Upper lobe of right lung (tissue), 1 donor: ENCODE data around the gene DELE1. TPM values are rescaled to one million over a fixed set of nuclear protein-coding genes. Genes with fewer than 3 reads are reported as not detected.

Experiments
- ATAC-seq: fragments of 200-7000 bp; cut with Tn5 transposase; one replicate; pipeline ENCODE4 v1.9.1; 2020; ENCODE audit warnings: mild to moderate bottlenecking, moderate library complexity
- DNase-seq: peaks from one replicate; pipeline ENCODE4 v3.0.0-alpha.2; 2020
- H3K27ac ChIP-seq: fragments of 200-600 bp; one replicate; pipeline ENCODE4 v1.8.0; 2022
- H3K27me3 ChIP-seq: fragments of 200-600 bp; one replicate; pipeline ENCODE4 v1.8.0; 2022; ENCODE audit warnings: mild to moderate bottlenecking
- H3K36me3 ChIP-seq: fragments of 200-600 bp; one replicate; pipeline ENCODE4 v1.8.0; 2022
- H3K4me1 ChIP-seq: fragments of 200-600 bp; one replicate; pipeline ENCODE4 v1.8.0; 2022
- H3K4me3 ChIP-seq: fragments of 200-600 bp; one replicate; pipeline ENCODE4 v1.8.0; 2022; ENCODE audit warnings: mild to moderate bottlenecking
- H3K9me3 ChIP-seq: fragments of 200-600 bp; one replicate; pipeline ENCODE4 v1.8.0; 2022
- CTCF ChIP-seq: fragments of 200-600 bp; IDR thresholded peaks from one replicate; pipeline ENCODE4 v1.8.0; 2022; ENCODE audit warnings: antibody characterized with exemption
- intact Hi-C: fragments of 100-400 bp; cut with DNase I; formaldehyde crosslinking; loops from one replicate; pipeline ENCODE4 v1.11.0; 2022
- total RNA-seq: library from RNA; stranded (reverse); fragmentation: NEBNext Ultra II Directional; extraction: Animal tissue kit (Norgen Biotek cat#: 25700); gene quantifications from one replicate; pipeline ENCODE4 v1.2.1, GENCODE V29; 2021
- donor health status: DM: no; HTN: yes; CAD: no; lungs with severe emphysema.

Gene DELE1
- total RNA-seq, 1 donor from 2014 or later: 83.3 TPM

DNA sequence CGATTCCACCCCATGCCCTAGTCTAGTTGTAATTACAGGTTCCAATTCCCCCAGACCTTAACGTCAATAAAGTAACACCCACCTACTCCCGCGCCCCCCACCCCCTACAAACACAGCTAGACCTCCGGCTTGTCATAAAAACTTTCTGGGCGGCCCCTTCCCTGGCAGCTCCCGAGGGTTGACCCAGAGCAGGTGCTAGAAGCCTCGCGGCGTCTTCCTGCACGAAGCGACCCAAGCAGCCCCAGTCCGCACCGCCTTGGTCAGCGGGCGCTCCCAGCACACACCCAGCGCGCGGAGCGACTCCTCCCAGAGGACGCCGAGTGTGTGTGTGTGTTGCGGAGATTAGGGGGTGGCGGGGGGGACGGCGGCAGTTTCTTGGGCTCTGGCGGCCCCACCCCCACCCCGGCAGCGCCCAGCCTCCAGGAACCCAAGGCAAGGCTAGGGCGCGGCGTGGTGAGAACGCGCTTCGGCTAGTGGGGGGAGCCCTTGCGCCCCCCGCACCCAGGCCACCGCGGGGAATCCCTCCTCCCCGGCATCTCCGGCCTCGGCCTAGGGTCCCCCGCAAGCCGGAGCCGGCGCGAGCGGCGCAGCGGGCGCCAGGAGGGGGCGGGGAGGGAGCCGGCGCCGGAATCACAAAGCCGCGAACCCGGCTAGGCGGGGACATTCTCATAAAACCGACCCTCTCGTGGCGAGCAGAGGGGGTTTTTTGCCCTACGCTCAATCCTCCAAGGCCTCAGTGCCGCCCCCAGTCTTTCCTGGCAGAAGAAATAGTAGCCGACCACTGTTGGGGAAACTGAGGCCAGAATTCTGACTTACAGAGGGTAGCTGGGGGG, 47.7 kb upstream of the DELE1 start:
- Histone ChIP-seq H3K36me3 (no peaks in the 10 kb centered on the region), H3K27me3 (peaks cover 19% of the 10 kb centered on the region), H3K27ac (peak overlapping the region; percentile 78), H3K9me3 (no peaks in the 10 kb centered on the region), H3K4me1 (peaks cover 40% of the 10 kb centered on the region), H3K4me3 (peak overlapping the region; percentile 66)
- TF ChIP-seq CTCF: peak; percentile 3
- ATAC-seq (peak; percentile 54), DNase-seq (peak; percentile 84)
- intact Hi-C loops: loop anchor here (5.0 kb wide), 1 partner anchor 86 kb away; no protein-coding TSS in a partner anchor

GRCh38 chr5:141876628-141877355, 46.9 kb upstream of the DELE1 start:
- peaks cover 19% of the 10 kb centered on the region for H3K27me3 ChIP-seq
- intact Hi-C loops: loop anchor here (5.0 kb wide), 1 partner anchor 86 kb away; no protein-coding TSS in a partner anchor
- H3K4me3 ChIP-seq: peak overlapping the region; percentile 66
- ATAC-seq (peak; percentile 3), DNase-seq (peak; percentile 87)
- no peak for TF ChIP-seq CTCF
- H3K9me3 ChIP-seq: no peaks in the 10 kb centered on the region
- peaks cover 32% of the 10 kb centered on the region for H3K4me1 ChIP-seq
- peak overlapping the region; percentile 78 for H3K27ac ChIP-seq
- H3K36me3 ChIP-seq: no peaks in the 10 kb centered on the region

DNA sequence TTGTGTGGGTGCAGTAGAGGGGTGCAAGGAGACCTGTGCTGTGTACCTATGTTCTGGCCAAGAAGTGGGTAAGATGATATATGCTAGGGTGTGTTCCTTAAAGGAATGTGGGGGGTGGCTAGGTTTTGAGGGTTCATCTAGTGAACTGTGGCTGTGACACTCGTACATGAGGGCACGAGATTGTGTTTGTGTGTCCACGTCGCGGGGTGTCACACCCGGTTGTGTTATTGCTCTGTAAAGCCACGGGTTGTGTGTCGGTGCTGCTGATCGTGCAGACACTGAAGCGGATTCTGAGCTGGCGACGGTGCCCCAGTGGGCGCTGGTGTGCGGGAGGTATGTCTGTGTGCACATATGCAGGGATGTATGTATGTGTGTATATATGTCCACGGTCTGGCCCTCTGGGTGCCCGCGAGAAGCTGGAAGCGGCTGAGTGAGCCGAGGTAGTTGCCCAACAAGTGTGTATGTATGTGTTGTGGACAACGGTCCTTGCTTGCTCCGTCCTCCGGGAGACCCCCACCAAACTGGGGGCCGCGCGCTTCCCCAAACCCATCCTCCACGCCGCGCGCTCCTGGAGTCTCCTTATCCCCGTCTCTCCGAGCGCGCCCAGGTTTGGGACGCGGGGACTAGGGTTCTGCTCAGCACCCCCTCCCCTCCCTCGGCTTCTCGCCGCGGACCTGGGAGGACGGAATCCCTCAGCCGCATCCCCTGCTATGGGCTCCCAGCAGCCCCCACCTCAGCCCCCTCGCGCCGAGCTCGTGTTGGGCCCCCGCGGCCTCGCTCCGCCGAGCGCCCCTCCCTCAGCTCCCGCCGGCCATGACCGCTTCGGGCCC, 46.1 kb upstream of the DELE1 start:
- Histone ChIP-seq H3K36me3 (no peaks in the 10 kb centered on the region), H3K27me3 (peaks cover 23% of the 10 kb centered on the region), H3K4me3 (peak overlapping the region; percentile 66), H3K9me3 (no peaks in the 10 kb centered on the region), H3K4me1 (peaks cover 30% of the 10 kb centered on the region), H3K27ac (peak overlapping the region; percentile 78)
- intact Hi-C loops: loop anchor here (5.0 kb wide), 1 partner anchor 85 kb away; no protein-coding TSS in a partner anchor
- DNase-seq (peak; percentile 77), ATAC-seq (no peak)
- no peak for TF ChIP-seq CTCF

GRCh38 chr5:141878186-141878710, 45.4 kb upstream of the DELE1 start, which contains the start of gene PCDH1:
Gene PCDH1 (minus strand): TSS chr5:141878410. CDS start chr5:141878262, 148 bp downstream.
- no peaks in the 10 kb centered on the region for H3K9me3 ChIP-seq
- intact Hi-C loops: loop anchor here (5.0 kb wide), 1 partner anchor 84 kb away; no protein-coding TSS in a partner anchor
- H3K4me1 ChIP-seq: peaks cover 28% of the 10 kb centered on the region
- DNase-seq (peak; percentile 77), ATAC-seq (peak; percentile 55)
- no peak for TF ChIP-seq CTCF
- H3K27me3 ChIP-seq: peaks cover 30% of the 10 kb centered on the region
- H3K36me3 ChIP-seq: no peaks in the 10 kb centered on the region
- H3K27ac ChIP-seq: peak within 1 kb of the TSS; percentile 78
- peak within 1 kb of the TSS; percentile 66 for H3K4me3 ChIP-seq
